Epithelial cell of prostate (primary cell): ENCODE results near the gene ZNF429.
"Not testable (repeated sequence)": the region's sequence is repeated elsewhere in the genome, so short reads cannot be mapped to it uniquely, and the experiment has no call there.

Experiments
- DNase-seq: peaks from one replicate; pipeline ENCODE4 v3.0.0-alpha.2; 2011; ENCODE audit warnings: low read depth, low spot score
- H3K27ac ChIP-seq: fragments of 450-650 bp; 2 replicates; pipeline ENCODE4 v1.5.1; 2017; ENCODE audit warnings: mild to moderate bottlenecking

ZNF429 gene

GRCh38 chr19:21512609-21513008 is 7.2 kb downstream of the ZNF429 start:
- DNase-seq, H3K27ac ChIP-seq: not testable (repeated sequence)

GRCh38 chr19:21513651-21514050 is 8.2 kb downstream of the ZNF429 start:
- DNase-seq = no peak
- H3K27ac ChIP-seq = no peak overlapping the region

- no peak for DNase-seq
- H3K27ac ChIP-seq = no peak overlapping the region
These were observed 14.1 kb downstream of the ZNF429 start for GRCh38 chr19:21519488-21519887.

- DNase-seq = no peak
- no peak overlapping the region for H3K27ac ChIP-seq
These were observed 27.5 kb downstream of the ZNF429 start for GRCh38 chr19:21532904-21533303.

GRCh38 chr19:21536741-21537290 is 31.4 kb downstream of the ZNF429 start:
- not testable (repeated sequence) for H3K27ac ChIP-seq, DNase-seq

- H3K27ac ChIP-seq = no peak overlapping the region
- no peak for DNase-seq
These were observed 54.0 kb downstream of the ZNF429 start for GRCh38 chr19:21559444-21559843.

- H3K27ac ChIP-seq = no peak overlapping the region
- no peak for DNase-seq
These were observed 59.0 kb downstream of the ZNF429 start for GRCh38 chr19:21564406-21564805.

- peak; percentile 34 for DNase-seq
- peak overlapping the region; percentile 74 for H3K27ac ChIP-seq
These were observed 60.7 kb downstream of the ZNF429 start for GRCh38 chr19:21566073-21566472.

GRCh38 chr19:21567806-21568205 is 62.4 kb downstream of the ZNF429 start:
- not testable (repeated sequence) for DNase-seq
- H3K27ac ChIP-seq = peak overlapping the region; percentile 74

GRCh38 chr19:21568816-21569493 is 63.6 kb downstream of the ZNF429 start:
- peak overlapping the region; percentile 74 for H3K27ac ChIP-seq
- peak; percentile 54 for DNase-seq

- no peak for DNase-seq
- H3K27ac ChIP-seq = peak overlapping the region; percentile 74
These were observed 64.1 kb downstream of the ZNF429 start for GRCh38 chr19:21569494-21569865.

- no peak overlapping the region for H3K27ac ChIP-seq
- no peak for DNase-seq
These were observed 65.9 kb downstream of the ZNF429 start for GRCh38 chr19:21571316-21571715.

- peak overlapping the region; percentile 5 for H3K27ac ChIP-seq
These were observed 69.2 kb downstream of the ZNF429 start for GRCh38 chr19:21574607-21575006.

GRCh38 chr19:21576481-21576880 is 71.1 kb downstream of the ZNF429 start:
- no peak for DNase-seq
- no peak overlapping the region for H3K27ac ChIP-seq

More at GRCh38 chr19:21574607-21575006, 69.2 kb downstream of the ZNF429 start:
- DNase-seq = no peak

- no peak overlapping the region for H3K27ac ChIP-seq
- no peak for DNase-seq
These were observed 74.7 kb downstream of the ZNF429 start for GRCh38 chr19:21580101-21580500.

- DNase-seq = no peak
- no peak overlapping the region for H3K27ac ChIP-seq
These were observed 75.4 kb downstream of the ZNF429 start for GRCh38 chr19:21580818-21581217.

- DNase-seq = no peak
- no peak overlapping the region for H3K27ac ChIP-seq
These were observed 76.3 kb downstream of the ZNF429 start for GRCh38 chr19:21581646-21582240.

GRCh38 chr19:21584537-21584936 is 79.1 kb downstream of the ZNF429 start:
- H3K27ac ChIP-seq = no peak overlapping the region
- DNase-seq = no peak

- DNase-seq = no peak
- H3K27ac ChIP-seq = no peak overlapping the region
These were observed 80.0 kb downstream of the ZNF429 start for GRCh38 chr19:21585281-21585890.

- DNase-seq = no peak
- no peak overlapping the region for H3K27ac ChIP-seq
These were observed 81.1 kb downstream of the ZNF429 start for GRCh38 chr19:21586311-21587116.

GRCh38 chr19:21587117-21587461 is 81.7 kb downstream of the ZNF429 start:
- DNase-seq = no peak
- no peak overlapping the region for H3K27ac ChIP-seq
